ENCODE measurements around the gene JCAD. TPM values are rescaled to one million over a fixed set of nuclear protein-coding genes. Genes with fewer than 3 reads are reported as not detected.

Gene JCAD
- total and polyA plus RNA-seq, 2 of the 8 experiments (the other 6 are each of a cell fraction or from before 2014, with no cell fraction given) = 0.56 to 5.2 TPM

GRCh38 chr10:30106987-30107386 is 47.6 kb upstream of the JCAD start:
- 92% methylated on average over 5 of the region's 5 CpGs; no CpG with 5 or more reads in 1 of the 2 experiments for WGBS, 2 experiments (ENCODE audit: extremely low coverage in 1 of 2, insufficient coverage in 1 of 2, insufficient read length in 1 of 2, insufficient replicate concordance in 2 of 2, low coverage in 1 of 2, low lambda C conversion rate in 2 of 2, missing lambda C conversion rate in 1 of 2)
- POLR2A ChIA-PET (ENCODE audit: partially characterized antibody) = no interaction called here
- H4K5ac ChIP-seq (ENCODE audit: insufficient read length, low read depth, low read length) = no peak overlapping the region
- H2BK120ac ChIP-seq (replicated peaks; ENCODE audit: low read depth, low read length) = no peak overlapping the region
- no peak overlapping the region for H2BK20ac ChIP-seq (ENCODE audit: low read length)
- H4K8ac ChIP-seq (ENCODE audit: extremely low read depth, insufficient read depth, low read length) = no peak overlapping the region
- H3K4me3 ChIP-seq (ENCODE audit: extremely low read depth in 1 of 4, insufficient read depth in 2 of 4, low read depth in 3 of 4, low read length in 4 of 4) = no peak overlapping the region
- no peak overlapping the region for H3K4ac ChIP-seq (replicated peaks; ENCODE audit: insufficient read length, low read depth, low read length)
- no peak overlapping the region for H2BK5ac ChIP-seq (ENCODE audit: low read depth, low read length)
- DNase-seq (ENCODE audit: low read depth in 1 of 2, low spot score in 2 of 2) = no peak
- no peak overlapping the region for H3K14ac ChIP-seq (ENCODE audit: insufficient read length)
- FAIRE-seq = no peak
- H3K9ac ChIP-seq (replicated peaks in 1 of 4; ENCODE audit: extremely low read depth in 1 of 4, low read depth in 3 of 4, low read length in 3 of 4) = no peak overlapping the region
- no peaks in the 10 kb centered on the region for H3K27me3 ChIP-seq (replicated peaks in 1 of 4; ENCODE audit: control insufficient read depth in 3 of 4, extremely low read depth in 1 of 4, insufficient read depth in 3 of 4, low read length in 3 of 4)
- H3K9me3 ChIP-seq (ENCODE audit: insufficient read depth in 2 of 2, low read depth in 1 of 2, low read length in 1 of 2) = no peaks in the 10 kb centered on the region
- CTCF ChIA-PET (ENCODE audit: partially characterized antibody) = interaction anchor here (1.2 kb wide), 2 partner anchors 9 to 14 kb away, joined by 3 read pairs; no protein-coding TSS in a partner anchor
- no peak overlapping the region for H3K18ac ChIP-seq (ENCODE audit: extremely low read depth, low read length)
- no peak overlapping the region for H3K56ac ChIP-seq (replicated peaks; ENCODE audit: insufficient read length, low read depth, low read length)
- H3K23ac ChIP-seq (ENCODE audit: insufficient read length) = no peak overlapping the region
- no peaks in the 10 kb centered on the region for H3K36me3 ChIP-seq (ENCODE audit: control insufficient read depth in 2 of 4, insufficient read depth in 4 of 4, low read length in 3 of 4)
- no peak overlapping the region for H4K91ac ChIP-seq (replicated peaks; ENCODE audit: insufficient read length, low read length)
- no peak overlapping the region for H2BK15ac ChIP-seq (ENCODE audit: low read length)
- H3K79me1 ChIP-seq (ENCODE audit: low read depth, low read length) = no peaks in the 10 kb centered on the region
- no peaks in the 10 kb centered on the region for H3K79me2 ChIP-seq (ENCODE audit: control insufficient read depth in 1 of 2, insufficient read depth in 2 of 2, low read length in 2 of 2)
- no peaks in the 10 kb centered on the region for H3K4me1 ChIP-seq (replicated peaks in 1 of 4; ENCODE audit: control insufficient read depth in 3 of 4, insufficient read depth in 4 of 4, low read length in 3 of 4)
- no peaks in the 10 kb centered on the region for H4K20me1 ChIP-seq (replicated peaks in 1 of 2; ENCODE audit: control insufficient read depth in 1 of 2, insufficient read depth in 2 of 2, low read length in 2 of 2)
- H2BK12ac ChIP-seq (ENCODE audit: low read depth, low read length) = no peak overlapping the region
- no peaks in the 10 kb centered on the region; the same call in 1 of the 2 replicates for H3K23me2 ChIP-seq (ENCODE audit: low read depth, low read length)
- H2AFZ ChIP-seq (ENCODE audit: low read length) = no peak overlapping the region
- no peak overlapping the region for H3K27ac ChIP-seq (ENCODE audit: low read depth, low read length)
- H2AK5ac ChIP-seq (ENCODE audit: low read depth, low read length) = no peak overlapping the region
- no peak overlapping the region for H3K4me2 ChIP-seq (ENCODE audit: insufficient read depth in 1 of 2, low read depth in 2 of 2, low read length in 2 of 2)
- TF ChIP-seq TAF7 (optimal IDR thresholded peaks at IDR 0.05; ENCODE audit: borderline replicate concordance, low read depth, low read length) (no peak), CHD1 (IDR thresholded peaks at IDR 0.05; ENCODE audit: low read depth, low read length) (no peak), PHF8 (conservative IDR thresholded peaks at IDR 0.05; ENCODE audit: low read depth, low read length) (no peak), E2F6 (IDR thresholded peaks at IDR 0.05) (no peak), NANOG (IDR thresholded peaks at IDR 0.05; ENCODE audit: insufficient read depth, low read depth, low read length, poor library complexity, severe bottlenecking) (no peak), ASH2L (IDR thresholded peaks at IDR 0.05; ENCODE audit: low read length) (no peak), KDM5A (IDR thresholded peaks at IDR 0.05; ENCODE audit: low read length) (no peak), BACH1 (IDR thresholded peaks at IDR 0.05; ENCODE audit: low read length) (no peak), CTBP2 (IDR thresholded peaks at IDR 0.05; ENCODE audit: borderline replicate concordance, insufficient read depth, insufficient read length, low read length) (no peak), HDAC6 (IDR thresholded peaks at IDR 0.05; ENCODE audit: low read depth, low read length) (no peak), MAFK (IDR thresholded peaks at IDR 0.05; ENCODE audit: low read depth, low read length) (no peak), YY1 (IDR thresholded peaks at IDR 0.05; ENCODE audit: low read depth, low read length) (no peak)
- TF ChIP-seq, protein P1, sequence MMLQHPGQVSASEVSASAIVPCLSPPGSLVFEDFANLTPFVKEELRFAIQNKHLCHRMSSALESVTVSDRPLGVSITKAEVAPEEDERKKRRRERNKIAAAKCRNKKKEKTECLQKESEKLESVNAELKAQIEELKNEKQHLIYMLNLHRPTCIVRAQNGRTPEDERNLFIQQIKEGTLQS (IDR thresholded peaks at IDR 0.05; ENCODE audit: insufficient read depth, low read depth, low read length) = no peak
